GM21390 (cell line): ENCODE data around the gene TWF2.
A peak's percentile ranks its signal among the peaks of the same experiment; 100 is the strongest.

ENCODE experiments used
- ATAC-seq: cut with Tn5 transposase; IDR thresholded peaks from one replicate; pipeline ENCODE4 v1.9.1; 2021; ENCODE audit not compliant: unreplicated experiment

TWF2 gene

DNA sequence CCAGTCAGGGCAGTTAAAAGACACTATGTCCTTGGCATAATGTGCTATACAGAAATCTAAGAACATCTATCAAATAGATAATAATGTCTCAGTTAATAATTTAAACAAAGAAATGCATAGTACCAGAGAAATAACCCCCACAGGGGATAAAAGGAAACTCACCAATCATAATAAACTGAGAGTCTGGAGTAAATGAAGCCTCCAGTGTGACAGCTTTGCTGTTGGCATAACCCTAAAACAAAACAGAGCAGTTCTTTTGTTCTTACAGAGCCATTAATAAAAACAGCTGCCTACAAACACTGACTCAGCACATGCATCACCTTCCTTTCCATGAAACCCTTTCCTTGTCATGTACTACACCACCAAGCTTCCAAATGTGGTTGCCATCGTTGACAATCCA, 20.1 kb upstream of the TWF2 start:
- ATAC-seq = no peak

DNA sequence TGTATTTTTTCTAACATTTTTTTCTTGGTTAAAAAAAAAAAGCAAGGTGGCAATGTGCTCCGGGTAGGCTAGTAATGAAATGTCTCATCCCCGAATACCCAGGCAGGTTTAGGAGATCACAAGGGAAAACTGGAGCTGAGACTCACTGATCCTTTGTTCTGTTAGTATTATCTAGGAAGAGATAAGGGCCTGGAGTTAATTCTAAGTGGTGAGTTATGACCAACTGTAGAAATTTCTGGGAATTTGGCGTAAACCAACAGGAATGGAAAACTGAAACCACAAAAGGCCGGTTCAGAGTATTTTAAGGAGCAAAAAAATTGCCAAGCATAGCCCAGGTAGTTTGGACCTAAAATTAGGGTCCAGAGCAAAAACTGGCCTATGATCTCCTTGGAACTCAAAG, 19.0 kb upstream of the TWF2 start:
- no peak for ATAC-seq

- ATAC-seq = no peak
Measured at GRCh38 chr3:52256622-52257021, 17.7 kb upstream of the TWF2 start.

GRCh38 chr3:52256159-52256558, 17.2 kb upstream of the TWF2 start:
- ATAC-seq = no peak

- ATAC-seq = no peak
Measured at GRCh38 chr3:52254608-52255007, 15.7 kb upstream of the TWF2 start.

DNA sequence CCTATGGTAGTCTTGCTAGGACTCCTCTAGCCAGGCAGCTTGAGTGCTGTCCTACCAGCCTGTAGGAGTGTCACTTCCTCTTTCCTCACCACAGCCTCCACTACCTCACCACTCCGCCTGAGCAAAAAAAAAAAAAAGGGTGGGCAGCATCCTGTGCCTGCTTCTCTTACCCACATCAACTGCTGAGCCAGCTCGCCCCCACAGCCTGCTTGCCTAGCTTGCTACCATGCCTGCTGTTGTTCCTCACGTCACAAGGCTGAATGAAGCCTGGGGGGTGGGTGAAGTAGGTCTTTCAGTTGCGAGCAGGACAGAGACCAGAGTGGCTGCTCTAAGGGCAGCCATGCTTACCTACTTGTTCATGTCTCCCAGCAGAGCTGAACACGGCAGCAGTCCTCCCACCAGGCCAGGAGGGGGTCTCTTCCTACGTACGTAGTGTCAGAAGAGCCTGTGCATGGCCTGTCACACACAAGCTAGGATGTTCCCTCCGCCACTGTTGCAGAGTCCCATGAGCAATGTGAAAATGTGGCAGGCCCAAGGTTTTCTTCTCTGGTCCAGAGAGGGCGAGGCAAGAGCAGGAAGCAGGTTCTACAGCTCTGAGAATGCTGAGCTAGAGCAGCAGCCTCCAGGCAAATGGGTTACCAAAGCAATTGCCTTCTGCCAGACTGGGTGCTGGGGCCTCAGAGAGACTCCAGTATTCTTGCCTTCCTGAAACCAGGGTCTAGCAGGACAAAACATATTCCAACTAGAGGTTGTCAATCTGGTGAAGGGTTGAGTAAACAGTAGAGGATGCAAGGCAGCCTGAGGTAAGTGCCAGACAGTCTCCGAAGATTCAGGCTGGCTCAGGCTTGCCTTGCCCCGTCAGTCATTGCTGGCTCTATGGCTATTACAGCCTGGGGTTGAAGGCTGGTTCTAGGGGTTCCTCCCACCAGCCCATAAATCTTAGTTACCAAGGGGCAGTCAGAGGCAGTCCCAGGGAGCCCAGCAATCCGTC, 14.7 kb upstream of the TWF2 start:
- ATAC-seq = peak; percentile 95

DNA sequence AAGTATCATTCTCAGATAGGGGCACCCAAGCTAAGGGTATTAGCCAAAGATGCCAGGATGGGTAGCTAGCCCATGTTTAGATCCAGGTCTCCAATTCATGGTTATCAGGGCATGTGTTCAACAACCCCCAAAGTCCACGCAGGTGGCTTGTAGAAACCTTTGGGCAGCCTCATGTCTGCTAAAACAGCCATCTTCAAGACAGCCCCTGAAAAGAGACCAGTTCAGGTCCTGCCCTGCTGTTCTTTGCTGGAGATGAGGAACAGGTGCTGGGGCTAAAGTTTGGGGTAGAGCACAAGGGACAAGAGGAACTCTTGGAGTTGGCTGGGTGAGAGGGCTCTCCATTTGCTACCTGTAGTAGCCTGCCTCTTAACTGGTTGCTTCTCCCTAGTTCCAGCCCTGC, 11.2 kb upstream of the TWF2 start:
- ATAC-seq = no peak

GRCh38 chr3:52249683-52250082, 10.7 kb upstream of the TWF2 start:
- no peak for ATAC-seq

DNA sequence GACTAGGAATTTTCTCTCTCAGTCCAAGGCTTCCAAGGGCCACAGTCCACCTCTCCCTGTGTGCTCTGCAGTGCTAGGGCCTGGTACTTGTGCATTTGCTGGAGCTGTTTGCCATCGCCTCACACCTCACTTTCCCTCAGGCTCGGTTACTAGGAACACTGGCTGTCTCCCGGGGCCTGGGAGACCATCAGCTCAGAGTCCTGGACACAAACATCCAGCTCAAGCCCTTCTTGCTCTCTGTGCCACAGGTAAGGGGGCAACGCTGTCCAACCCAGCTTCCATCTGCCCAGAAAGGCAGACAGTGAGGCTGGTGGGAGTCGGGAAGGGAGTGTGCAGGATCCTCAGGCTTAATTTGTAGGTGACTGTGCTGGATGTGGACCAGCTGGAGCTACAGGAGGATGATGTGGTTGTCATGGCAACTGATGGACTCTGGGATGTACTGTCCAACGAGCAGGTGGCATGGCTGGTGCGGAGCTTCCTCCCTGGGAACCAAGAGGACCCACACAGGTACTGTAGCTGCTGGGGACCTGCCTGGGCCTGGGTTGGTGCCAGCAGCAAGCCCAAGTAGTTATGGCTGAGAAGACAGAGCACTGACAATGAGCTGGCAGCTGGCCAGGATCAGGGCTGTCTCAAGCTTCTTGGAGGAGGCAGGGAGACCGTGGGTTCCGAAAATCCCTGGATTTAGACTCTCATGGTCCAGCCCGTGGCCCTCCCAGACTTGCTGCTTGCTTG, 10.0 kb upstream of the TWF2 start:
- no peak for ATAC-seq

DNA sequence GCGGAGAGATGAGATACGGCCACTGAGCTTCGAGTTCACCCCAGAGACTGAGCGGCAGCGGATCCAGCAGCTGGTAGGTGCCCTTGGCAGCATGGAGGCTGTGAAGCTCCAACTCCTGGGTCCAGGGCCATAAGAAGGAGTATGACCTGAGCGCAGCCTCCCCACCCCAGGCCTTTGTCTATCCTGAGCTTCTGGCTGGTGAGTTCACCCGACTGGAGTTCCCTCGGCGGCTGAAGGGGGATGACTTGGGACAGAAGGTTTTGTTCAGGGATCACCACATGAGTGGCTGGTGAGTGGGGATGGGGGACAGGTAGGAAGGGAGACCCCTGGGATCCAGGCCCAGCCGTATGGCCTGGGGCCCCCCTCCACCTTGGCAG, 9.2 kb upstream of the TWF2 start:
- no peak for ATAC-seq

DNA sequence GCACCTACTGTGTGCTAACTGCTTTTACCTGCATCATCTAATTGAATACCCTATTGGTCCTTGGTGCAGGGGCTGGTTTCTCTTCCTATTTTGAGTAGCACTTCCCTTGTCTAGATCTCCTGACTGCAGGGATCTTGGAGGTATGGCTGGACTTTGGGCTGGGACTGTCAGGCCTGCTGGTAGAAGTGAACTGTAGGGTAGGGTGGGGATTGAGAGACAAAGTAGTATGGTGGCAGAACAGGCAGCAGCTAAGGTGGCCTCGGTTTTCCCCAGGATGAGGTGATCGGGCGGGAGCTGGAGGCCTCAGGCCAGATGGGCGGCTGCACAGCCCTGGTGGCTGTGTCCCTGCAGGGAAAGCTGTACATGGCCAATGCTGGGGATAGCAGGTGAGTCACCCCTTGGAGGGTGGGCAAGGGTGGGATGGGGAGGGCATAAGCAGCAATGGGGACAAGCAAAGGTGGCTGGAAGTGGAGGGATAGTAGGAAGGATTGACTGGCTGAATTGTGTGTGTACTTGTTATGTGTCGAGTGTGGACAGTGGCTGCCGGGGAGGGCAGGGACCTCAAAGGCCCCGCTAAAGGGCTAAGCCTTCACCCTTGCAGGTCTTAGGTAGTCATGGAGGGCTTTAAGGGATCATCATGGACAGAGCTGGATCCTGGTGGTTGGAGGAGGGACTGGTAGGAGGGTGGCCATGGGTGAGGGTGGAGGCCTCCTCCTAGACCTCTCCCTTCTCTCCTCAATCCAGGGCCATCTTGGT, 8.6 kb upstream of the TWF2 start:
- no peak for ATAC-seq

GRCh38 chr3:52246728-52247408, 7.9 kb upstream of the TWF2 start:
- ATAC-seq = no peak

DNA sequence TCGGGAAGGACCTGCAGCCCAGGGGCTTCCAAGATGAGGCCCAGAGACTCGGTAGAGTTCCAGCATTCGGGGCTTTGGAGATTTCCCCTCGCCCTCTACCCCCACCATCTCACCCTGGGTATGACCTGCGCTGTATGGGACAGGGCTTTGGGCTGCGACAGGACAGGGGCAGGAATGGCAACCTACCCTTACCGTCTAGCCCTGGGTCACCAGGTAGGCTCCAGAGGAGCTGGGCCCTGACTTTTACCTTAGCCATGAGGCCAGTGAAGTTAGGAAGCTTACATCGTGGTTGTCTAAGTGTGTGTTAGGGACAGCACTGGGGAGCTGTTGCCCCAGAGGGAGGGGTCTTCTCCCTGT, 7.3 kb upstream of the TWF2 start:
- ATAC-seq = no peak

GRCh38 chr3:52245322-52246263, 6.6 kb upstream of the TWF2 start, which contains the start of gene PPM1M:
PPM1M (plus strand) TSS chr3:52245759; CDS start chr3:52245825, 66 bp downstream.
- peak; percentile 31 for ATAC-seq

DNA sequence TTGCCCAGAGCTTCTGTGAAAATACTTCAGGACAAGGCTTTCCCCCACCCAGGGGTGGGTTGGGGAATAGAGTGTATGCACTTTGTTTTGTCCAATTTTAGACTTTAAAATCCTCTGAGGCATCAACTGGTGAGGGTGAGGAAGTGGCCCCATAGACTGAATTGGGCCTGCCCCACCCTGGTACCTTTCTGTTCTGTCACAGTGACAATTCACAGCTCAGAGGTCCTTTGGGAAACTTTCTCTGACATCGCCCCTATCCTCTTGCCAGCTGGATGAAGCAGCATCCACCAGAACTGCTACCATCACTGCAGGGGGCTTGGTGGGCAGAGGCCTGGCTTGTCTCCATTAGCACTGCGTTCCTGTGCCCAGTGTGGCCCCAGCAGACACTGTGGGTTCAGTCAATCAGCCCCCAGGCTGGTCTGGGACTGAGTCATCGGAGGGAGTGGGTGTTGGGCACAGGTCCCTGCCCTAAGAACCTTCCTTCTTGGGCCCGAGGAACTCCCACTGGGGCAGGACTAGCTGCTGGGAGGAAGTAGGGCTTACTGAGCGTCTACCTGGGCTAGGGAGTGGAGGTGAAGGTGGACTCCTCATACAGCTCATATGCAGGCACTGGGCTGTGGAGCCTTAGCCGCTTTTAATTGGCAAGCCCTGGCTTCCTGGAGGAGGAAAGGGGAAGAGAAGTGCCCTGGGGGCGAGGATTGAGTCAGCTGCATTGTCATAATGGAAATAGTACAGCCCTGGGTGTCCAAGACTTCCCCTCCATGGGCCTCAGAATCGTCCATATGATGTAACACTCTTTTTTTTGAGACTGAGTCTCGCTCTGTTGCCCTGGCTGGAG, 5.1 kb upstream of the TWF2 start:
- ATAC-seq = no peak

DNA sequence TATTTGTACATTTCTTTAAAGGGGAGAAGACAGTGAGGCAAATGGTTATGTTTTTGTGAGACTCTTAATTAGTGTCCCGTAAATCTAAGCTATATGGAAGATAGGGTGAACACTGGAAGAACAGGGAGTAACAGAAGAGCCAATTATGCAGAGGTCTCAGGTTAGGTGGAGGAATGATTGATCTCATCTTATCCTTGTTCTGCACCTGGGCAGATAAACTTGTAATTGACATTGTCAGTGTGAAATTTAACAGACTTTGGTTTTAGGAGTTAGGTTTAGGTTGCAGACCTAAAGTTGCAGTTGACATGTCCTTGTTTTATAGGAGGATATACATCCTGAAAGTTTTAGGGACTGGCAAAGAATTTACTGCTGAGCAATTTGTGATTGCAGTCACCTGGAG, 3.1 kb upstream of the TWF2 start:
- ATAC-seq = no peak

- ATAC-seq = no peak
Measured at GRCh38 chr3:52240886-52241370, 2.0 kb upstream of the TWF2 start.

GRCh38 chr3:52240059-52240885, 1.3 kb upstream of the TWF2 start:
- no peak for ATAC-seq
